T-helper 22 cell (primary cell): Measurements from ENCODE around the gene TNN.
A peak's percentile ranks its signal among the peaks of the same experiment; 100 is the strongest.

Experiments used
- DNase-seq: peaks from one replicate; pipeline ENCODE4 v3.0.0-alpha.2; 2020; ENCODE audit warnings: low read depth

The TNN gene

DNA sequence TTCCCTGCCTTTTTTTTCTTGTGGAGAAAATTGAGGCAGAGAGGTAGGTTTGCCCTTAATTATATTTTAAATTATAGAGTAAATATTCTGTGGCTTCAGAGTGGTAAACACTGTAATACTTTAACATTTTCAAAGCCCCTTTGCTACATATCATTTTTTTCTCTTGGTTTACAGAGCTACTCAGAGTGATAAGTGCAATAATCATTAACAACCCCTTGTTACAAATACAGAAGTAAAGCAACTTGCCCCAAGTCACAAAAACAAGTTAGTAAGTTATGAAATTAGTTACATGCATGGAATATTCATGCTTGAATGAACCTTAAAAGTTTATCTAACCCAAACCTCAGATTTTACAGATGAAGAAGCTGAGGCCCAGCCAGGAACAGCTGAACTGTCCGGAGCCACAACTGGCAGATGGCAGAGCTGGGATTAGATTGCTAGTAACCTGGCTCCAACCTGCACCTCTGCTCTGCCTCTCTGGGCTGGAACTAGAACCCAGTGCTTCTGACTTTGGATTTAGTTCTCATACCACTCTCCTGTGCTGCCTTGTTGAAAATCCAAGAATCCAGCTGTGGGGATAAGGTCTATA is 48.7 kb downstream of the TNN start:
- no peak for DNase-seq

DNA sequence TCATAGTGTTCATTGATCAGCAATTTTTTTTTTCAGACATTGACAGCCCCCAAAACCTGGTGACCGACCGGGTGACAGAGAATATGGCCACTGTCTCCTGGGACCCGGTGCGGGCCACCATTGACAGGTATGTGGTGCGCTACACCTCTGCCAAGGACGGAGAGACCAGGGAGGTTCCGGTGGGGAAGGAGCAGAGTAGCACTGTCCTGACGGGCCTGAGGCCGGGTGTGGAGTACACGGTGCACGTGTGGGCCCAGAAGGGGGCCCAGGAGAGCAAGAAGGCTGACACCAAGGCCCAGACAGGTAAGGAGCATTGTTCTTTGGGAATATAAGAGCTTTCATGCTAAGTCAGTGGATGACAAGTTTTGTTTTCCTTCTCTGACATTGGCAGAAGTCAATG is 49.3 kb downstream of the TNN start:
- no peak for DNase-seq

DNA sequence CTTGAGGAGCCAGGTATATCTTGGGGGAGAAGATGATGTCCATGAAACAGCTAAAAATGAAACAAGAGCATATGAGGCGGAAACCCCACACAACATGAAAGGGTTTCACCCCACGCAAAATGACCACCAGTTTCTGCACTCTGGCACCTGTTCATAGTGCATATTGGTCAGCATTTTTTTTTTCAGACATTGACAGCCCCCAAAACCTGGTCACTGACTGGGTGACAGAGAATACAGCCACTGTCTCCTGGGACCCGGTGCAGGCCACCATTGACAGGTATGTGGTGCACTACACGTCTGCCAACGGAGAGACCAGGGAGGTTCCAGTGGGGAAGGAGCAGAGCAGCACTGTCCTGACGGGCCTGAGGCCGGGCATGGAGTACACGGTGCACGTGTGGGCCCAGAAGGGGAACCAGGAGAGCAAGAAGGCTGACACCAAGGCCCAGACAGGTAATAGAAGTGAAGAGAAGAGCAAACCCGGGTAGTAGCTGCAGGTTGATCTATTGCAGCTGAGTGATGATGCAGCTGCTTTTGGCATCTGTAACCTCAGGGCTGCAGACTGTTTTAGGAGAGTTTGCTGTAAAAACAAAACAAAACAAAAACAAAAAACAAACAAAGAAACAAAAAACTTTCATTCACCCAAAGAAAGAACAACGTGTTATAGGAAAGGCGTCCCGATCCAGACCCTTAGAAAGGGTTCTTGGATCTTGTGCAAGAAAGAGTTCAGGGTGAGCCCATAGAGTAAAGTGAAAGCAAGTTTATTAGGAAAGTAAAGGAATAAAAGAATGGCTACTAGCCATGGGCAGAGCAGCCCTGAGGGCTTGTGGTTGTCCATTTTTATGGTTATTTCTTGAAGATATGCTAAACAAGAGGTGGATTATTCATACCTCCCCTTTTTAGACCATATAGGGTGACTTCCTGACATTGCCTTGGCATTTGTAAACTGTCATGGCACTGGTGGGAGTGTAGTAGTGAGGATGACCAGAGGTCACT is 51.0 kb downstream of the TNN start:
- DNase-seq = no peak

DNA sequence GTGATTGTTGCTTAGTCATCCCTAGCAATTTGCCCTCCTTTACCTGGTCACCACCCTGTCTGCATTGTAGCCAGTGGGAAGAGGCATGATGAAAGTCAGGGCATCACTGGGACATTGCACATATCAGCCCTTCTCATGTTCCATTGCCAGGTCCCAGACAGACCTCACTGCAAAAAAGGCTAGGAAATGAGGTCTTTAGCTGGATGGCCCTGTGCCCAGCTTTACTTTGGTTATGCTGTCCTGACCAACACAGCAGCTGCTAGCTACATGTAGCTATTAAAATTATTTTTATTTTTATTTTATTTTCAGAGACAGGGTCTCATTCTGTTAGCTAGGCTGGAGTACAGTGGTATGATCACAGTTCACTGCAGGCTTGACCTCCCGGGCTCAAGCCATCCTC is 52.9 kb downstream of the TNN start:
- no peak for DNase-seq

DNA sequence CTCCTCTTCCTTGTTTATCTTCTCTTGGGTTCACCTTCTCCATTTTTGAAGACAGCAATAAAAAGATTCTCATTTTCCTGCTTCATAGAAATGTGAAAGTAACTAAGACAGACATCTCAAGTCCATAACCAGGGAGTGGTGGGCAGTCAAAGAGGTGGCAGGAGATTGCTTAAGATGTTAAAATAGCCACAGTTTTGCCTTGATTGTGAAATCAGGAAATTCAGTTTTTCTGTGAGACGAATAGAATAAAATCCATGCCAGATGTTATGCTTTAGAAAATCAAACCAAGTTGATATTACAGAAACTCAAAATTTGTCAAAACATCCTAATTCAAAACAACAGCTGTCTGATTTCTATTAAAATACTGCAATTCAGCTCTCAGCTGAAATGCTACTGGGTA is 57.2 kb downstream of the TNN start:
- no peak for DNase-seq

DNA sequence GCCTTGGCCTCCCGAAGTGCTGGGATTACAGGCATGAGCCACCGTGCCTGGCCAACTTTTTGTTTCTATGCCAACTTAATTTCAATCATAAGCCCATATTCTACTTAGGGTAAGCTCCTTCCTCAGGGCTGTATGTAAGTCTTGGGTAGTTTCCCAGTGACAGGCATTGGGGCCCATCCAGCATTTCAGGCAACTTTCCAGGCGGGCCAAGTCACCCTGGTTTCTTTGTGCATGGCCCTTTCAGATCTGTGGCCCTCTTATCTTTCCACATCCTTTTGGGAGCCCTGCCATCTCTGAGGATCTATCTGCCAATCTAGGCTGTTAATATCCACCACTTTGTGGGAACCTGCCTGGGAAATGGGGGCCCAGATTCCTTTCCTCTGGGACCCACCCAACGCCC is 58.7 kb downstream of the TNN start:
- no peak for DNase-seq

DNA sequence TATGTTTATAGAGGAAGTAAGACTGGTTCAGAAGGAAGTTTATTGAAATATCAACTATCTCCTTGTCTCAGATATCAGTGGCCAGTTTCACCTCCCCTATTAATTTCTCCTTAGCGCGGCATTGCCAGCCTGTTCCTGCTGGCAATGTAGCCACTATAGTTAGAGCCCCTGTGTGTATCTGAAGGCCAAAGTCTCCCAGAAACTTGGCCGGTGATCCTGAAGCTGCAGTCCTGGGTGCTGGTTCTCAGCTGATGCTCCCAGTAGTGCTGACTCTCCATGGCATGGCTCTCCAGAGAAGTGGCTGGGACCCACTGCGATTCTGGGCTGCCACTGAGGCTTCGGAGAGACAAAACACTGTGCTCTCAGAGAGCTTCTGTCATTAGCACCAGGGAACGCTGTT is 59.9 kb downstream of the TNN start:
- no peak for DNase-seq

DNA sequence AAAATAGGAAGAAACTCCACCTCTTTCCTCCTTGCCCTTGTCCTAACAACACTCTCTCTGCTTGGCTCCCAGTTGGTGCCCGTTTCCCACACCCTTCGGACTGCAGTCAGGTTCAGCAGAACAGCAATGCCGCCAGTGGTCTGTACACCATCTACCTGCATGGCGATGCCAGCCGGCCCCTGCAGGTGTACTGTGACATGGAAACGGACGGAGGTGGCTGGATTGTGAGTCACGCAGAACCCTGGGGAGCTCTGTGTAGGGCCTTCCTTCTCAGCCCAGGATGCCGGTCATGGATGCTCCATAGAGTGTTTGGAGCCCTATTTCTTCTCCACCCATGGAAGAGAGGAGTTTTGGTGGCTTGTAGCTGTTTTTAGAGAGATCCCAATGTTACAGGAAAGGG is 60.9 kb downstream of the TNN start:
- no peak for DNase-seq

DNA sequence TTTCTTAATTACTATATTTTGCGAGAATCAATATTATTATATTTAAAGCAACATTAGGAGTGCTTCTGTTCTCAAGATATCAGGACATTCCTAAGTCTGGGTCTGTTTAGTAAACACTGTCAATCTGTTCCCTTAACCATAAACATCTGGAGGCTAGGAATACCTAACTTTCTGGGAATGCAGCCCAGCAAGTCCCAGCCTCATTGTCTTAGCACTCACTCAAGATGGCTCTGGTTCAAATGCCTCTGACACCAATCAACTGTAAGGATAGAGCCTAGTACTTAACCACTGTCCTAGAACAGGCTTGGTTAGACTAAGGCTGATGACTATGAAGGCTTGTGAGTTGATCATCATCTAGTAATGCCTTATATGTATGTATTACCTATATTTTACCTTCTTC is 61.5 kb downstream of the TNN start:
- DNase-seq = no peak

DNA sequence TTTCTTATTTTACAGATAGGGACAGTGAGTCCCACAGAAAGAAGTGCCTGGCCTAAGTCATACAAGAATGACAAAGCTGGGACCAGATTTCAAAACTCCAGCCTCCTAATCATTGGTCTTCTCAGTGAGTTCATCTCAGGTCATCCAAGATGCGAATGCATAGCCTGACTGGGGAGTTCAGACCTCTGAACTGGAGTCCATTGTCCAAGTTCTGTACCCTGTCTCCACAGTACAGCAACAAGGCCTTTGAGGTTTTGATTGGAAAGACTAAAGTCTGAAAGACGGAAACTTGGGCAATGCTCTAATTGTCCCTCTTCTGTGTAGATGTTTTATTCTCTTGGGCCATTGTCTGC is 62.0 kb downstream of the TNN start:
- DNase-seq = no peak

DNA sequence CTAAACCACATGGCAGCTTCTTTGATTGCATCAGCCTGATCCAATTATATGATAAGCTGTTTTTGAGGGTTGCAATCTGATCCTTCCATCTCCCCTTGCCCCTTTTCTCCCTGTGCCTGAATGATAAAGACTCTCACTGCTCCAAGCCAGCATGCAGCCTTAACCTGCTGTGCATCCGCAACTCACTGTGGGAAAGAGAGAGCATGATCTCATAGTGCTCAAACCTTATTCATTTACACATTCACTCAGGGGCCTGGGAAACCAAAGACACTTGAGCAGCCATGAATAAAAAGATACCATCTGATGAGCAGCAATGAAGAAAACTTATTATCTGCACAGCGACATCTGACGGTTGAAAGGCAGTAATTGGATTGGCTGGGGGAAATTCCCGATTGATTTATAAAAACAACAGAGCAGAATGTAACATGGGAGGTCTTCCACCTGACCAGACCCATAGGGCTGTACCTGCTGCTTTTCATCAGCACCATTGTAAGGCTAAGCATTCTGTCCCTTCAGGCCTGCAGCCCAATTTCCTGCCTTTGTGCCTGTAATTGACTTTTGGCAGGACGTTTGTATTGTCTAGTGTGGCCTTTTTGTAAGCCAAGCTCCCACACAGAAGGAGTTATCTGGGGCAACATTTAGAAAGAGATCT is 62.5 kb downstream of the TNN start:
- no peak for DNase-seq

DNA sequence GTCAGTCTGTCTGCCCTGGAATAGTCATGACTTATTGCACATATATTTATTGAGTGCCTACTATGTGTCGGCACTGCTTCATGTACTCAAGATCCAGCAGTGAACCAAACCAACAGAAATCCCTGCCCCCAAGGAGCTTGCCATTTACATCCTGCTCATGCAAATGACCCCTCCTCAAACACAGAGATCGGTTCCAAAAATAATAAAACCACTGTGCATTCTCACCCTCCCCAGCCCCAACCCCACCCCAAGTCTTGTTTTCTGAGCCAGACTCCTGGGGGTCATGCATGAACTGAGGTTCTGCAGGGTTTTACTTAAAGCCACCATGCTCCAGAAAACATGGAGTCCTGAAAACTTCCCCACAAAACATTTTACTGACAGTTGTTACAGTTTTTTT is 63.0 kb downstream of the TNN start:
- DNase-seq = no peak

DNA sequence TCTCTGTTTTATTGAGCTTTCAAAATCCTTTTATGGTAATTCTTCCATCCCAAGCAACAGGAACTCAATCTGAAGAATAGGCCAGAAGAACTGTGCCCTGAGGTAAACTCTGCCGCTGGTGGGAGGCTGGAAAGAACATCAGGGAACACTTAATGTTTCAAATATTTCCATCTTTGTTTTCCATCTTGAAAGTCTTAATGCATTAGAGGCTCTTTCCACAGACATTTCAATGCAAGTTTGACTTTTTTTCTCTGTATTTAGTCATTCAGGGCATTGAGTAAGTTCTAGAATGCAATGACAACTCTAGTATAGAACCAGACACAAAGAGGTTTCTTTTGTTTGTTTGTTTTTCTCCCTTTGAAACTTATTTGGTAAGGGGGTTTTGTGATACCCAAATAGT is 63.5 kb downstream of the TNN start:
- no peak for DNase-seq

DNA sequence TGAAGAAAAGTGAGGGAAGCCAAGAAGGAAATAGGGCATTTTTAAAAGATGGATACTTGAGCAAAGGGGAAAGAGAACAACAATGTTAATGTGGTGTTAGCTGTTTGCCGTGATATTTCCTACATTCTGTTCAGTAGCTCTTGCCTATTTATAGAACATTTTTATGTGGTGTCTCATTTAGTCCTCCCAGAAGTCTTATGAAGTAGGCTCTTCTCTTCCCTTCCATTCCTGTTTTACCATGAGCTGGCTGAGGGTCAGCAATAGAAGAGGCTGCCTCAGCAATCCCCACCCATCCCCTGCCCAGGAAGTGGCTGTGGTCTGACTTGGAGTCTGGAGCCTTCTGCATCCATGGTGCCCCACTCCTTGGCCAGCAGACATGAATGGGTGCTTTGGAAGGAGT is 64.8 kb downstream of the TNN start:
- DNase-seq = no peak

DNA sequence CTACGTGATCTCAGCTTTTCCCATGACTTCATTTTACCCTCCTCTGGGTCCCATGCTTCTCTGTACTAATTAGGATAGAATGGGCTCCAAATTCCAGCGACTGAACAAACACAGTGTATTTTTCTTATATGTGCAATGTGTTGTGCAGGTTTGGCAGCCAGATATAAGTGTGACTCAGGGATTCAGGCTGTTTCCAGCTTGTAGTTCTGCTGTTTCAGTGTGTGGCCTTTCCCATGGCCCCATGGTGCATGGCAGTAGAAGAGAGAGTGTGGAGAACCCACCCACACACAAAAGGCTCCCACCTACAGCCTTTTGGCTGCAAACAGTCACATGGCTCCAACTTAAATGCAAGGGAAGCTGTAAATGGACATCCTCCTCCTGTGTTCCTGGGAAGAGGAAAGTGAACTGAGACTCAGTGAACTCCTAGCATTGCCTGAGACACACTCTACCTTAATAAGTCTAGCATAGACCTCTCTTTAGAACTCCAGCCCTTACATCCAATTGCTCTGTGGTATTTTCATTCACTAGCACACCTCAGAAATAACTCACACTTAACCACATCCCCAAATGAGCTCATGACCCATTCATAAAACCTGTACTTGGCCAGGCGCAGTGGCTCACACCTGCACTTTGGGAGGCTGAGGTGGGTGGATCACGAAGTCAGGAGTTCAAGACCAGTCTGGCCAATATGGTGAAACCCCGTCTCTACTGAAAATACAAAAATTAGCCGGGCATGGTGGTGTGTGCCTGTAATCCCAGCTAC is 66.2 kb downstream of the TNN start:
- DNase-seq = no peak

DNA sequence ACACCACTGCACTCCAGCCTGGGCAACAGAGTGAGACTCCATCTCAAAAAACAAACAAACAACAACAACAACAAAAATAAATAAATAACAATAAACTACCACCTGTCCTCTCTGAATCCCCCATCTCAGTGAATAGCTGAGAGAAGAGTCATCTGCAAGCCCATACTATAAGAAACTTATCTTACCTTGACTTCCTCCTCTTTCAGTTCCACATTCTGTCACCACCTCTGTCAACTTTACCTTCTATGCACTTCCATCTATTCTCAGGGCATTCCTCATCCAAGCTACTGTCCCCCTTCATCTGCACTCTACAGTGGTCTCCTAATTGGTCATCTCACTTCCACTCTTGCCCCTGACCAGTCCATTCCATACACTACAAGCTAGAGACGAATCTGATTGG is 66.9 kb downstream of the TNN start:
- no peak for DNase-seq

DNA sequence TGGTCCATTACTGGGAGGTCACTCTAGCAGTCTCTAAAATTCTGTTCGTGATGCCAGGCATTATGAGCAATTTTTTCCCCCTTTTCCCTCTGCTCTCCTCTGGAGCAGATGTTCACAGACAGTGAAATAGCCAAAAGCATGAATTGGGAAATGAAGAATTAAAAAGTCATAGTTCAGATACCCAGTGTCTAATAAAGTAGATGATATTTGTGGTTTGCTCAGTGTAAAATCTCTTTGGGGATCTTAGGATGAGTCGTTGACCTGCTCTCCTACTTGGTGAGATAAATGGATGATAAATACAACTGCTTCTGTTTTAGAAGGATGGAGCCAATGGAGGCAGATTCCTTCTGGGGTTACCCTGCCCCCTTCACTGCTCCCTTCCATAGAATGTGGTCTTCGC is 68.6 kb downstream of the TNN start:
- no peak for DNase-seq

DNA sequence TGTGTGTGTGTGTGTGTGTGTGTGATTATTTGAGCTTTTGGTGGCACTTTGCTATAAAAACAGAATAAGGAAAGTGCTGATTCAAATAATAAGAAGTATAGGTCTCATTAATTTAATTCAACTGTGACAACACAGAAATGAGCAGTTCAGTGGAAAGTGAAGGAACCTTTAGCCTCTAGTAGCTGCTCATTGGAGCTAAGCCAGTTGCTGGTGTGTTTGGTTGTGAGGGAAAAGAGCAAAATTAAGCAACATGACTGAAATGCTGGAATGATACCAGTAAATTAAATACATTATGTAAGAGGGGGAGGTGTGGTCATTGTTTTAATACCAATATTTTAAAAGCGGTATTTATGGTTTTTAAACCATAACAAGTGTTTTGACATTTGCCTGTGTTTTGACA is 69.7 kb downstream of the TNN start:
- DNase-seq = no peak

DNA sequence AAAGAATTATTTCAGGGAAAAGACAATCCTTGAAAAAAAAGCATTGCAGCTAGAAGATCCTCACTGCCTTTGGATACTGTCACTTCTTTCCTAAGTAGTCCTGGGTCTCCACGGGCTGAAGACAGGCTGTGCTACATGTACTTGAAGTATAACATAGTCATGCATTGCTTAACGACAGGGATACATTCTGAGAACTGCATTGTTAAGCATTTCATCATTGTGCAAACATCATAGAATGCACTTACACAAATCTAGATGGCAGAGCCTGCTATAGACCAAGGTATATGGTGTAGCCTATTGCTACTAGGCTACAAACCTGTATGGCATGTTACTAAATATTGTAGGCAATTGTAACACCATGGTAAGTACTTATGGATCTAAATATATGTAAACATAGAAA is 70.9 kb downstream of the TNN start:
- DNase-seq = no peak

DNA sequence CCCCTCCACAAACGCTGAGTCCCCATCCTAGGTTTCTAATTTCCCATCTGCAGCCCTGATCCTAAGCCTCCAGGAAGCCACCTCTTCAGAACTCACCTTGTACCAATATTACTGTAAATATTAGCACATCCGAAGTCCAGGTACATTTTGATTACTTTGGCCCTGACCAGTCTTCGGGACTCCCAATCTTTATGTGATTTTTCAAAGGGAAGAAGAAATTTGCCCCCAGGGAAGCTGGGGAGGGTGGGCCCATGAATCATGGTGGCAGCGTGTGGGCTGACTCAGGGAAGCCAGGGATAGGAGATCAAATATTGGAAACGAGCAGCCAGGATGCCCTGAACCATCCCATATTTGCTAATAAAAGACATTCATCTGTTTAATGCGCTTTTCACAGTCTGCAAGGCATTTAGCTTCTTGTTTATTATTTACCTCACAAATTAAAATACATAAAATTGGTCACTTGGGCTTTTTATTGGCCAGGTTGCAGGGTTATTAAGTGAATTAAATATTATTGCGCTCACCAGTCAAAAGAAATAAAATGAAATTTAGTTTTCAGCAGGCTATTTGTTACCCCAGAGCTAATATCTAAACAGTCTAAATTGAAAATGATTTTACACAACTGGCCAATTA is 78.4 kb downstream of the TNN start:
- DNase-seq = no peak

DNA sequence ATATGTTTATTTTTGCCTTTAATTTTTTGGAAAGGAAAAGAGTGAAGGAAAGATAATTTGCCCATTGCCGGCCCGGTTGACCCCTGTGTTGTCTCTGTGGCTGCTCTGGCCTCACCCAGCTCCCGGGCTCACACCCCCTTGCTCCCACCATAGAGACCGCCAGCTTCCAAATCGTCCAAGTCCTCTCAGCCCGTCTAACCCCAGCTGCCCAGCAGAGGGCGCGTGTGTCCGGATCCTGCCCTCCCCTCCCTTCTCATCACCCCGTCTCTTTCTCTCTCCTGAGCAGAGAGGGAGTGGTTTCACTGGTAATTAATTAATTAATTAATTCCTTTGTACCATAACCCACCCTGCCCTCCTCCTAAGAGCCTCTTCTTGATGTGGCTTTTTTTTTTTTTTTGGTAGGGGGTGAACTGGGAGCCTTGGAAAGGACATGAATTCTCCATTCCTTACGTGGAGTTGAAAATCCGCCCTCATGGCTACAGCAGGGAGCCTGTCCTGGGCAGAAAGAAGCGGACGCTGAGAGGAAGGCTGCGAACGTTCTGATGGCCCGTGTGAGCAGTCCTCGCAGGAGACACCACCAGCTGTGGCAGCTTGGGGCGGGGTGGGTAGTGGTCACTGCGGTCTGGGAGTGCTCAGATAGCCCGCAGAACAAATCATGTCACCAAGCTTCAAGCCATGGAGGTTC is 79.0 kb downstream of the TNN start:
- peak; percentile 17 for DNase-seq

DNA sequence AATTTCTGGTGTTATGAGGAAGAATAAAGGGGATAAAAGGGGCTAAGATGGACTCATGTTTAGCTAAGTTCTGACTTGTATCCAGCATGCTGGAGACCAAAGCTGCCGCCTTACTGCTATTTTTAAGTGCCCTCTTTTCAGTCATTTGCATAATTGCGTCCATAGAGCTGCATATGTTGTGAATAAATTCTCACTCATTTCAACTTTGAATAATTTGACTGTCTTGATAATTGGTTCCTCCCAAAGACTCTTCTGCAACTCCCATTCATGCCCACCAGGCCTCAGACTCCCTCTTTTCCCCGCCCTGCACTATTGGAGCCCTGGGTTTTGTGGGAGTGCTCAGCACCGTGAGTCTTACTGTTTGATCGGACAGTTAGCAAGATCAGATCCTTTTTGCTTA is 79.9 kb downstream of the TNN start:
- DNase-seq = no peak
